Fibroblast of skin of left quadriceps (primary cell): ENCODE data around the gene CCL4.
"Not testable (repeated sequence)": the region's sequence is repeated elsewhere in the genome, so short reads cannot be mapped to it uniquely, and the experiment has no call there.

Experiments used
- DNase-seq, 2 experiments: peaks; one replicate each; pipeline ENCODE4 v3.0.0-alpha.2; 2013; ENCODE audit warnings: low read depth in 2 of 2

CCL4 gene

DNA sequence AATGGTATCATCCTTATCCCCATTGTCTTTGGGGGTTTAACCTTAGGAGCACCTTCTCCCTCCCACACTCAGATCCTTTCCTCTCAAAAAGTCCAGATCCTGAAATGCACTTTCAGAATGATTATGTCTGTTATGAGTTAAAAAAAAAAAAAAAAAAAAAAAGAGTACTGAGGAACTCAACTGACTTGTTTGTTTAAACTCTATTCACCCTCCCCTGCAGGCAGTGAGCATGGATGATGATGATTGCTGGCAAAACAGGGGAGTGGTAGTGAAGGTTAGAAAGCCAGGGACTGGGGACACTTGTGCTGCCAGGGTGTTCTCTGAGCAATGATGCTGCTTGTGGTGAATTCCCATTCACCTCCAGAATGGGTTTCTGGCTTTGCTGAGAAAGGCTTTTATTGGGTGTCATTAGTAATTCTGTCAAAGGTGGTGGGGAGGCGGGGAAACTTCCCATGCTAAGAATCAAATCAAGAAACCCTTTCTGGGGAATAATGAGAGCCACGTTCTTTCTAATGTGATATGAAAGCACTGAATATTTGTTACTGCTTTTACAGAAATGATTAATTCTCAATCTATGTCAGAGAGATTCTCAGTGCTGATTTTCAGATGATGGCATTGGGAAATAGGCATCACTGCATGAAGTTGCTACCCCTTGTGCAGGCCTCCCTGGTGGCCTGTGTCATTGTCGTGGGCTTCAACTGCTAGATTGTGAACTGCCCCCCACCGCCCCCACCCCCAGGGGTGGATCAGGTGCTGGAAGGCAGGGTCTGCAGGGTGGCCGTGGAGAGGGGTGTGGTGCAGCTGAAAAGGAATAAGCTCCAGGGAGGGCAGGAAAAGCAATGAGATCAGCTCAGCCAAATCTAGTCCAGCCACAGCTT lies 14.1 kb downstream of the CCL4 start:
- DNase-seq = no peak

DNA sequence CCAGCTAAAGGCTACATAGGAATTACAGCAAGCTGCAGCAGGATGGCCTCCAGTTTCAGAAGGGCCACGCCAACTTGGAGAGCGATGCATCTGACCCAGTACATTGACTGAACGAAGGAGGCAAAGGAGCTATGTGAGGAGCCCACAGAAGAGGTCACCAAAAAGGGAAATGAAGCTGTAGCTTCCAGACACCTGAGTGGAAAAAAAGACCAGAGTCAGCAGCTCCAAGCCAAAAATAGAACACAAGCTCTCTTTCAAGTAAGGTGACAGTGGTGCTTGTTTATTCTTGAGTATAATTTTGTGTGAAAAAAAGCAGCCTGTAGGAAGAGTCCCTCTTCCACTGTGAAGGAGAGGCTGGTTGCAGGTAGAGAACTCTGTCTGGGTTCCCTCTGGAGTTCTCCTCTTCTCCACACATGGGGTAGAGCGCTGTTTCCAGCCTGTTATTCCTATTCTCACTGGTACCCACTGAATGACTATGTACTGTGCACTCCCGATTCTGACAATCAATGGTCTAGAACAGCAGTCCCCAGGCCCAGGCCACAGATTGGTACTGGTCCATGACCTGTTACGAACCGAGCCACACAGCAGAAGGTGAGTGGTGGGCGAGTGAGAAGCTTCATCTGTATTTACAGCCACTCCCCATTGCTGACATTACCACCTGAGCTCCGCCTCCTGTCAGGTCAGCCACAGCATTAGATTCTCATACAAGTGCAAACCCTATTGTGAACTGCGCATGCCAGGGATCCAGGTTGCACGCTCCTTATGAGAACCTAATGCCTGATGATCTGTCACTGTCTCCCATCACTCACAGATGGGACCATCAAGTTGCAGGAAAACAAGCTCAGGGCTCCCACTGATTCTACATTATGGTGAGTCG lies 15.1 kb downstream of the CCL4 start:
- no peak for DNase-seq

DNA sequence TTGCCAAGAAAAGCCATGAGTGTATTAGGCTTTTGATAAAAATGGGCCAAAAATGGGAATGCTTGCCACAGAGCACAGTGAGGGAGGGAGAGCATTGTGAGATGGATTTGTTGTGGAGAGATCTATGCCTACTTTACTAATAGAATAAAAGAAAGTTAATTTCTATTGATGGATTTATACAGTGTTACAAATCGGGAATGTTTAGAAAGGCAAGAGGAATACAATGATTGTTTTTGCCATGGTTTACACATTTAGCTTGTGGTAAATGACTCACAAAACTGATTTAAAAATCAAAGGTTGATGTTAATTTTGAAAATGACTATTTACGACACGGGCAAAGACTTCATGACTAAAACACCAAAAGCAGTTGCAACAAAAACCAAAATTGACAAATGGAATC lies 16.6 kb downstream of the CCL4 start:
- no peak for DNase-seq

DNA sequence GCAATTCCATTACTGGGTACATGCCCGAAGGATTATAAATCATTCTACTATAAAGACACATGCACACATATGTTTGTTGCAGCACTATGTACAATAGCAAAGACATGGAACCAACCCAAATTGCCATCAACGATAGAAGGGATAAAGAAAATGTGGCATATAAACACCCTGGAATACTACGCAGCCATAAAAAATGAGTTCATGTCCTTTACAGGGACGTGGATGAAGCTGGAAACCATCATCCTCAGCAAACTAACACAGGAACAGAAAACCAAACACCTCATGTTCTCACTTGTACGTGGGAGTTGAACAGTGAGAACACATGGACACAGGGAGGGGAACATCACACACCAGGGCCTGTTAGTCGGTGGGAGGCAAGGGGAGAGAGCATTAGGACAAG lies 17.5 kb downstream of the CCL4 start:
- not testable (repeated sequence) for DNase-seq

DNA sequence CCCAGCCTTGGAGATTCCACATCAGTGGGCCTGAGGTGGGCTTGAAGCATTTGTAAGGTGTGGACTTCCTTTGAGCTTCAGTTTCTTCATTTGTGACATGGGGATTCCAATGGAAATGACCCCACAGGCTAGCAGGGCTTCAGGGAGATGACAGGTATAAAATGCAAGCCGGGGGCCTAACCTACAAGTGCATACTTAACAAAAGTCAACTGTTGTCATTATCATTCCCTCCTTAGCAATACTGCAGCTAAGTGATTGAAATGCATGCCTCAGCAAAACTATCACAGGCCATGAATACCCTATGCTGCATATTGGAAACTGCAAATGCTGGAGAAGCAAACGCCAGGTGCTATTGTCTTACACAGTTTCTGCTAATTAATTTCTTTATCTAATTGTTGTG lies 19.8 kb downstream of the CCL4 start:
- no peak for DNase-seq

DNA sequence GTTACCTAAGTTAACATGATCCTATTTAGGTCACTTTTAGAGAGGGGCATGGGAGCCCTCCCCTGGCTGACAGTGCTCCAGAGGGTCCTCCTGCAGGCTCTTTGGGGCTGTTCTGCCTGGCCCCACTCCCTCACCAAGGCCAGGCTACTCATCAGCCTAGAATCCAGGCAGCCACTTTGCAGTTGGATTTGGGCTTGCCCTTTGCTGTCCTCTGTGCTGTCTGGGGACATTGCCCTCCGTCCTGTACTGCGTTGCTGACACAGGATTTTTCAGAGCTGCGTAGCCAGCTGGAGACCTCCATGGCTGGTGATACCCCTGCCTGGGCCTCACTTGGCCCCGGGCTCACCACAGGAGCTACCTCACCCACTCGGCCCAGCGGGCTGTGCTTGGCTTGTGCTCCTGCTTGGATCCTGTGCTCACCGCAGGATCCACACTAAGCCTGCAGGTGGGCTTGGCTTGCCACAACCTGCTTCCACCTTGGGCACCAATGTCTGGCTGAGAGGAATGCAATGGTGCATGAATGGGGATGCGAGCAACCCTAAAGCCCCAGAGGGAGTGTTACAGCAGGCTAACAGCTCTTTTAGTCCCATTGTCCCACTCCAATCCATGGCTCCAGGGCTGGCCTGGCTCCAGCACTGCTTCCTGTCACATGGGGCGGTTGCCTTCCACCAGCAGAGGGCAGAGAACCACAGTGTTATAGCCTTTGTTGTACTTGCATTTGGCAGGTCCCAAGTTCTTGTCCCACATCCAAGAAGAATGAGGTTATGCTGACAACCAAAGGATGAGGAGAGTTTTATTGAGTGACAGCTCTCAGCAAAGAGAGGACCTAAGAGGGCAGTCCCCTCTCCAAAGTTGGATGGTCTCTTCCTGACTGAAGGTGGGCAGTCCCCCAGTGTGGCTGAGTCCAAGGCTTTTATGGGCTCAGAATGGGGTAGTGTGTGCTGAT lies 21.5 kb downstream of the CCL4 start:
- DNase-seq = no peak

DNA sequence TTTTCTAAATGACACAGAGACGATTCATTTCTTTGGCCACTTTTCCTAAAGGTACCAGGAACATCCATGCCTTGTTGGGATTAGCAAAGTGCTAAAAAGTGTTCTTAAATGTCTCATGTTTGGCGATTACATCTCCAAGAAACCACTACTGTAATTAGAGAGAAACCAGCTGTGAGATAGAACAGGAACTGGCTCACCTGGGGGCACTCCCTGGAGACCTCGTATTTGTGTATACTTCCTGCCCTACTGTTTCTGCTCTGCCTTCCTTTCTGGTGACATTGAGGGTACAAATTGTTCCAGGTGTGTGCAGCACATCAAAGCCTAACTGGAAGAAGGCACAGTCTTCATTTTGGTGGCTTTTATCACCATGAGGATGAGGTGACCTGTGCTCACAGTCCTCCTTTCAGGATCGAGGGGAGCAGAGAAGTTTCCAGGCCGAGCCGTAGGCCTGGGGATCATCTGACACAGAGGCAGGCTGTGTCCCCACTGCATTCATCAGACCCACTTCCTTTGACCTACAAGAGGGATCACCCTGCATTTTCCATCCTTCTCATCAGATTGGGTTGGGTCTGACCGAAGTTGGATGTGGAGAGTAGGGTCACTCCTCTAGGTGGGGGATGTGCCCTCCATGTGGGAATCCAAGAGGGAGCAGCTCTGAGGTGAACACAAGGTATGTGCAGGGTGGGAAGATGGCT lies 23.7 kb downstream of the CCL4 start:
- DNase-seq = no peak

DNA sequence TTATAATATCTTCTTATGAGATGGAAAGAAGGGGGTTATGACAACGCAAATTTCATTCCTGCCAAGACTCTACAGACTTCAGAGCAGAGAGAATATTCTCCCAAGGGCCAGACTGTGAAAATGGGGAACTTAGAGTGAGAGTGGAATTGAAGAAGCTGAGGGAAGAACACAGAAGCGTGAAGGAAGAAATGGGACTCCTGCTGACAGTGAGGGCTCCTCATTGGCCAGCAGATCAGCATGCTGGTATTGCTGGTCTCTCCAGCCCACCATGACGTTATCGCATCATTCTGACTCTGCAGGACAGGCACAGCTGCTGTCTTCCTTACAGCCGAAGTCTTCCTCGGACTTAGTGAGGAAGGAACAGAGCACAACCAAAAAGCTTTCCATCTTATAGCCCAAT lies 24.3 kb downstream of the CCL4 start:
- DNase-seq = no peak

DNA sequence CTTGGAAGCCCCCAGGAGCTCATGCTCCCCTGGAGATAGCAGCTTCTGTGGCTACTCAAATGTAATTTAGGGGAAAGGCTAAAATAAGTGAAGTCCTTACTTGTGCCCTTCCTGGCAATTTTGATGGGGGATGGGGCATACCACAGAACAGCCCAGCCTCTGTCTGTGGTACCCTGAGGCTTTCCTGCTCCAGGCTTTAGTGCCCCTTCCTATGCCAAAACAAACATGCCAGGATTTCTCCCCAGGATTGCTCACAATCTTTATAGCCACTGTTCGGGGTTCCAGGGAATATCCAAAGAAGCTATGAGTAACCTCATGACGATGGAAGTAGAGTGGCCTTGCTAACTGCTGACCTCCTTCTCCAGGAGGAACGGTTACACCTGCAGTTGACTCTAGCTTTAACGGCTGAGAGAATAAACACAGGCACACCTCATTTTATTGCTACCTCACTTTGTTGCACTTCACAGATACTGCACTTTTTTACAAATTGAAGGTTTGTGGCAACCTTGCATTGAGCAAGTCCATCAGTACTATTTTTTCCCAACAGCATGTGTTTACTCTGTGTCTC lies 24.9 kb downstream of the CCL4 start:
- no peak for DNase-seq

DNA sequence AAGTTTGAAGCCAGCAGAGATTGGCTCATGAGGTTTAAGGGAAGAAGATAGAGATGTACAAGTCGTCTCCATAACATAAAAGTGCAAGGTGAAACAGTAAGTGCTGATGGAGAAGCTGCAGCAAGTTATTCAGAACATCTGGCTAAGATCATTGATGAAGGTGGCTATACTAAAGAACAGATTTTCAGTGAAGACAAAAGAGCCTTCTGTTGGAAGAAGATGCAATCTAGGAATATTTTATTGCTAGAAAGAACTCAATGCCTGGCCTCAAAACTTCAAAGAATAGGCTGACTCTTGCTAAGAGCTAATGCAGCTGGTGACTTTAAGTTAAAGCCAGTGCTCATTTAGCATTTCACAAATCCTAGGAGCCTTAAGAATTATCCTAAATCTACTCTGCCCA lies 26.0 kb downstream of the CCL4 start:
- DNase-seq = no peak

DNA sequence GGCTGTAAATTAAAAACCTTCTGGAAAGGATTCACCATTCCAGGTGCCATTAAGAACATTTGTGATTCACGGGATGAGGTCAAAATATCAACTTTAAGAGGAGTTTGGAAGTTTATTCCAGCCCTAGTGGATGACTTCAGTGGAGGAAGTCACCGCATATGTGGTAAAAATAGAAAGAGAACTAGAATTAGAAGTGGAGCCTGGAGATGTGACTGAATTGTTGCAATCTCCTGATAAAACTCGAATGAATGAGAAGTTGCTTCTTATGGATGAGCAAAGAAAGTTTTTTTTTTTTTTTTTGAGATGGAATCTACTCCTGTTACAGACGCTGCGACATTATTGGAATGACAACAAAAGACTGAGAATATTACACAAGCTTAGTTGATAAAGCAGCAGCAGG lies 26.7 kb downstream of the CCL4 start:
- no peak for DNase-seq

DNA sequence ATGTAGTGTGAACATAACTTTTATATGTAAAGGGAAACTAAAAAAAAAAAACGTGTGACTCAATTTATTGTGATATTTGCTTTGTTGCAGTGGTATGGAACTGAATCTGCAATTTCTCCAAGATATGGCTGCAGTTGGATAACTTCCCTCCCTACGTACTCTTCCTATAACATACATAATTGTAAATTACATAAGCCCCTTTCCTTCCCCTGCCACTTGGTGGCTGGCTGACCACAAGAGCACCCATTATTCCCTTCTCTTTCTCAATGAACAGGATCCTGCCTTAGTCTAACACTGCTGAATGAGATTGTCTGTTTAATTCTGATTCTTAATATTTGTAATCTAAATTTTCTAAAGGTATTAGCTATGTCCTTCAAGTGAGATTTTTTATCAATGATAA lies 27.8 kb downstream of the CCL4 start:
- DNase-seq = no peak

DNA sequence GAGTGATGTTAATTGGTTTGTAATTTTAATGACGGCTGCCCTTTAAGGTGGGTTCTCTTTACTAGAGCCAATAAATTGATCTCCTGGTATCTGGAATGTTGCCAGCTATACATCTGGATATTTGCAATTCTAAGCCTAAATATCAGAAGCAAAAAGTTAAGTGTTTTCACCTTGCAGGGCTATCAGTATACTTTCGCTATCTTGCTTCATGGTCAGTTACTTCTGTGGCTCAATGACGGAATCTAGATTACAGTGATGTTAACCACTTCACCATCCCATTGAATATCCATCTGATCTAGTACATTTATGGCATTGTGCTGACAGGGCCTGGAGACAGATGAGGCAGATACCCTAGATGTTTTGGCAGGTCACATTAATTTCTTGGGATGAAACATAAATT lies 28.3 kb downstream of the CCL4 start:
- no peak for DNase-seq

DNA sequence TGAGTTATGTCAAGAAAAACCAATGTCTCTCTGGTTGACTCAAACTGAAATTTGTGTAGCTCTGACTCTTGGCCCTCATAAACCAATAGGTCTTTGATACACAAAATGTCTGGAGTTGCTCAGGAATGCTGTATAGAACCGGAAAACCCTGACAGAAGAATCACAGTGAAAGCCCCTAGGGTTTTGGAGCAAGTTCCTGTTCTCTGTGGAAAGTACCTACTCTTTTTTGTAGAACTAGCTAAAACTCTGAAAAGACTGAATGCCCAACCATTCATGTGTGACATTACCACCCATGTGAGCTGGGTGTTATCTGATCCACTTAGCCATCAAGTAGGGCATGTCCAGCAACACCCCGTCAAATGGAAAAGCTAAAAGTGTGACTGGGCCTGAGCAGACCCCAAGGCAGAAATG lies 28.8 kb downstream of the CCL4 start:
- DNase-seq = no peak

DNA sequence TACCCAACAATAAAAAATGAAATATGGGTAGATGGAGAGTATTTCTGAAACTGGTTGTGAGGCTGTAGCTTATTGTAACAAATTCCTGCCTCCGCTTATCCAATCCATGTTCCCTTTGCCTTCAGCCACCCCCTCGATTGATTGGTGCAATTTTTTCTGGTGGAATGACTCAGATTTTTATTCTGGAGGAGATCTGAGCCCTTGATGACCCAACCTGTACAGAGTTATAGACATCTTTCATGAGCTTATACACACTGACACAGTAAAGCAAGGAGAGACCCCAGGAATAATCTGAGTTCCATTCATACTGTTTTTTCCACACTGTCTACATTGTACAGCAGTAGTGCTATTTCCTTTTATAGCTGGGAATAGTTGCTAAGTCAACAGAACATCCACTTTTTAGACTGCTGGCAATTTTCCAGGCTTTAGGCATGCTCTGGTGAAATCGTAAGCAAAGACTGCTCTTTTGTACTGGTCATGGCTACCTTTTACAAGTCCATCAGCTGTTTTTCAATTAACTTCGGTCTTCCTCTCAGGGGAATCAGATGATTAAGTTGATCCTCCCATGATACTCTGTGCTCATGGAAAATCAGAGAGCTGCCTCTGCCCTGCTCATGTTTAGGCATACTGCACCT lies 30.1 kb downstream of the CCL4 start:
- DNase-seq = peak in 1 of 2 experiments; percentile 0

DNA sequence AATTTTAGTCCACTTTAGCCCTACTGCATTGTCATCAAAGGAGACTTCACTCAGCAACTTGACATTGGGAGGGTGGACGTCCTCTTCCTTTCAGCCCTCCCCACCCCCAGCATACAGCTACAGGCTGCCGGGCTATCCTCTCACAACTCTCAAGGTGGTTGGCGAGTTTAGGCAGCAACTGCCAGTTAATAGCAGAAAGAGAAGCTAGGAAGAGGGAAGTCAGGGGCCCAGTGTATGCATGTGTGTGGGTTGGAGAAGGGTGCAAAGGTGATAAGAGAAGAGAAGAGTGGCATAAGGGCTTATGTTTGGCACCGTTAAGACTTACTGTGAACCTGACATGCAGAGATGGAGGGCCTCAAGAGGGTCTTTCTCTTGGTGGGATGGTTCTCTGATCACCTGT lies 31.8 kb downstream of the CCL4 start:
- DNase-seq = no peak

DNA sequence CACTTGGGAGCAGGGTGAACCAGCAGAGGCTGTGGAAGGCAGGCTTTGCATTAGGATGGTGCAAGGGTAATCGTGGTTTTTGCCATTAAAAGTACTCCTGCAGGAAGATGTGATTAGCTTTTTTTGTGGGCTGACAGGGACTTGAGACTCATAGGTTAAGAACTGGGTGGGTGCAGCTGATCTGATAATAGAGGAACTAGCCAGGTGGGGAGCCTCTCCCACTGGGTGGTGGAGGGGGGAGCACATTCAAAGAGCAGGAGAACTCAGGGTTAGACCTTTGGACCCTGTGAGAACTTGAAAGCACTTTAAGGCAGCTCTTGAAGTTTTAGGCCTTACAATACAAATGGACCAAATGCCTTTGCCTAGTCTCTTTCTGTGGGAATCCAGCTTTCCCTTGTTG lies 32.4 kb downstream of the CCL4 start:
- no peak for DNase-seq

DNA sequence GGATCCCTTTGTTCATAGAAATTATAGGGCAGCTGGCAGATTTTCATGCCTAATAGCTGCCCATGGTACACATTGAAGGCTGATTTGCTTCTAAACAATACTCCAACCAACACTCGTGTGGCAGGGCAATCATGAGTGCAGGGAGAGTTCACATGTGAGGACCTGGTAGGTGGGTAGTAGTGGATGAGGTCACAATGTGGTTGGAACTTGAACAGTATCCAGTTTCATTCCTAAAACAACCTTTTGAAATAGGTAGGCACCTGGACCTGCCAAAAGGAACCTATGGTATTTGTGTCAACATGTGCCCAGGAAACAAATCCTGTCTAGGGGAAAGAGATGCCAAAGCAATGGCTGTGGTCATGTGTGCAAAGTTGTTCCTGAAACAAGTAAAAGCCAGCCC lies 32.8 kb downstream of the CCL4 start:
- DNase-seq = no peak

DNA sequence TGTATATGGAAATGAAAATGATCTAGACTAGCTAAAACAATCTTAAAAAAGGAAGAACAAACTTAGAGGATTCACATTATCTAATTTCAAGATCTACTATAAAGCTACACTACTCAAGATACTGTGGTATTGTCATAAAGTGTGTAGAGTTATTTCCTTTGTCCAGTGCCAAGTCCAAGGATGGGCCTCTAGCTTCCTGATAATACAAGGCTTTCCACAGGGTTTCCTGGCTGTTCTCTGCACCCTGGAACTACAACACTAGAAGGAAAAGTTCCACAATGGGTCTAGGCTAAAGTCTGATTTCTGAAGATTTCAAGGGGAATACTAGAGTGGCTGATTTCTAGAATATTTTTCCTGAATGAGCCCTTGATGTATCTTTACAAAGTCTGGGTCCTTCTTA lies 38.6 kb downstream of the CCL4 start:
- DNase-seq = no peak

DNA sequence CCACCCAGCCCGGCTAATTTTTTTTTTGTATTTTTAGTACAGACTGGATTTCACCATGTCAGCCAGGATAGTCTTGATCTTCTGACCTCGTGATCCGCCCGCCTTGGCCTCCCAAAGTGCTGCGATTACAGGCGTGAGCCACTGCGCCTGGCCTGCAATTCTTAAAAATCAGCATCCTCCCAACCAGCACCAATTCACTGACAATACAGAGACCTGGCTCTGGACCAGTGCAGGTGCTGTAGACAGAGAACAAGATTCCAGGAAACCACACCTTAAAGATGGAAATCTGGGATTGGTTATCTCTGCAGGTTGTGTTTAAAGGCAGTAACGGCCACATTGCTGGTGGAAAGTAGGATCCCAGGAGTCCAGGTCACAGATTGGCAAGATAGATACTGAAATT lies 39.2 kb downstream of the CCL4 start:
- DNase-seq = no peak
